Measurements from ENCODE around the gene ESYT2.

GRCh38 chr7:158821171-158822031, 7.9 kb downstream of the ESYT2 start:
- TF ChIP-seq CTCF (IDR thresholded peaks at IDR 0.05) (no peak), POLR2A (IDR thresholded peaks at IDR 0.05) (no peak)

All from uterus (tissue), 2 donors.